B cell (primary cell): ENCODE results near the gene MRPL19. TPM values are rescaled to one million over a fixed set of nuclear protein-coding genes. Genes with fewer than 3 reads are reported as not detected.

ENCODE experiments used
- ATAC-seq: fragments of 200-7000 bp; cut with Tn5 transposase; one replicate; pipeline ENCODE4 v1.10.0; 2021; ENCODE audit warnings: low read depth, mild to moderate bottlenecking, moderate number of reproducible peaks, moderate library complexity
- CTCF ChIA-PET: fragments of 350-600 bp; sonication (Branson Sonifier 250); formaldehyde crosslinking; loops from one replicate; lab custom pipeline; 2021; ENCODE audit warnings: antibody characterized with exemption, inconsistent platforms; lab: Charles Lee
- POLR2A ChIA-PET: fragments of 350-600 bp; sonication (Branson Sonifier 250); formaldehyde crosslinking; loops from one replicate; lab custom pipeline; 2021; ENCODE audit warnings: antibody characterized with exemption; lab: Charles Lee
- DNase-seq: peaks from one replicate; pipeline ENCODE4 v3.0.0; 2013
- H2AFZ ChIP-seq: 2 replicates; pipeline ENCODE4 v1.6.1; 2012; ENCODE audit warnings: mild to moderate bottlenecking, low read depth, low read length; ENCODE audit not compliant: insufficient read depth, poor library complexity, severe bottlenecking
- H3K27ac ChIP-seq, 2 donors: 1 replicate in 1 of 2; 2 replicates in 1 of 2; pipeline ENCODE4 v1.5.1; 2012 to 2013; ENCODE audit warnings: low read length in 2 of 2, mild to moderate bottlenecking in 2 of 2, moderate library complexity in 1 of 2
- H3K27me3 ChIP-seq, 4 experiments: fragments of 200-600 bp in 1 of 4; sonication (generic) in 1 of 4; replicated peaks in 1 of 4; 1 replicate in 2 of 4; 2 replicates in 2 of 4; pipeline versions ENCODE4 v1.6.1 to v1.7.0; 2013 to 2016; ENCODE audit warnings: low read length in 3 of 4, mild to moderate bottlenecking in 2 of 4, mixed read lengths in 1 of 4, moderate library complexity in 1 of 4; ENCODE audit not compliant: insufficient read depth in 4 of 4, control insufficient read depth in 3 of 4; ENCODE audit errors: control extremely low read depth in 1 of 4
- H3K36me3 ChIP-seq, 2 experiments: replicated peaks in 1 of 2; 1 replicate in 1 of 2; 2 replicates in 1 of 2; pipeline versions ENCODE4 v1.6.1 to v1.7.1; 2013; ENCODE audit warnings: low read length in 1 of 2; ENCODE audit not compliant: insufficient read depth in 2 of 2, control insufficient read depth in 1 of 2; ENCODE audit errors: control extremely low read depth in 1 of 2, extremely low read depth in 1 of 2
- H3K4me1 ChIP-seq, 2 donors: fragments of 200-600 bp in 1 of 2; sonication (generic) in 1 of 2; 1 replicate in 1 of 2; 2 replicates in 1 of 2; pipeline versions ENCODE4 v1.5.1 to v1.6.1; 2013 to 2017; ENCODE audit warnings: low read length in 2 of 2; ENCODE audit not compliant: control insufficient read depth in 2 of 2, insufficient read depth in 2 of 2
- H3K4me2 ChIP-seq: replicated peaks from 2 replicates; pipeline ENCODE3; 2012; ENCODE audit warnings: mild to moderate bottlenecking, low read depth, low read length; ENCODE audit not compliant: poor library complexity, severe bottlenecking
- H3K4me3 ChIP-seq, 5 experiments: fragments of 200-600 bp in 1 of 5; sonication (generic) in 1 of 5; 1 replicate in 3 of 5; 2 replicates in 2 of 5; pipeline versions ENCODE4 v1.5.1 to v1.7.0; 2011 to 2016; ENCODE audit warnings: low read length in 4 of 5, mild to moderate bottlenecking in 4 of 5, low read depth in 2 of 5, control low read depth in 1 of 5, moderate library complexity in 1 of 5; ENCODE audit not compliant: insufficient read depth in 1 of 5; ENCODE audit errors: control extremely low read depth in 1 of 5, extremely low read depth in 1 of 5
- H3K79me2 ChIP-seq: fragments of 200-600 bp; sonication (generic); one replicate; pipeline ENCODE4 v1.6.0; 2016; ENCODE audit warnings: low read length; ENCODE audit not compliant: control insufficient read depth, insufficient read depth
- H3K9ac ChIP-seq: fragments of 200-600 bp; sonication (generic); 2 replicates; pipeline ENCODE4 v1.6.1; 2017; ENCODE audit warnings: mild to moderate bottlenecking, low read length, moderate library complexity
- H3K9me3 ChIP-seq, 3 donors: one replicate each; pipeline versions ENCODE4 v1.6.1 to v1.7.1; 2013; ENCODE audit warnings: low read length in 2 of 3; ENCODE audit not compliant: control insufficient read depth in 2 of 3, insufficient read depth in 1 of 3; ENCODE audit errors: control extremely low read depth in 1 of 3
- H4K20me1 ChIP-seq: 2 replicates; pipeline ENCODE4 v1.6.0; 2012; ENCODE audit warnings: mild to moderate bottlenecking, low read length; ENCODE audit not compliant: insufficient read depth, control insufficient read depth, poor library complexity, severe bottlenecking
- H3K27ac Mint-ChIP-seq: one replicate; pipeline ENCODE4 v1.8.0; 2021; ENCODE audit warnings: mixed read lengths
- H3K27me3 Mint-ChIP-seq: one replicate; pipeline ENCODE4 v1.8.0; 2021; ENCODE audit warnings: mixed read lengths
- H3K4me1 Mint-ChIP-seq: one replicate; pipeline ENCODE4 v1.8.0; 2021; ENCODE audit warnings: mixed read lengths
- H3K4me3 Mint-ChIP-seq: one replicate; pipeline ENCODE4 v1.8.0; 2021; ENCODE audit warnings: mixed read lengths
- H3K9me3 Mint-ChIP-seq: one replicate; pipeline ENCODE4 v1.8.0; 2022; ENCODE audit warnings: mixed read lengths; ENCODE audit not compliant: insufficient read depth
- CTCF ChIP-seq: fragments of 200-600 bp; IDR thresholded peaks from one replicate; pipeline ENCODE4 v1.8.0; 2022; ENCODE audit warnings: antibody characterized with exemption, mild to moderate bottlenecking
- EZH2 ChIP-seq: IDR thresholded peaks from 2 replicates; pipeline ENCODE4 v1.6.1; 2012; ENCODE audit warnings: borderline replicate concordance, low read depth, mild to moderate bottlenecking, moderate library complexity, low read length; ENCODE audit not compliant: insufficient read depth, poor library complexity, severe bottlenecking
- WGBS: methylation state at CpG from one replicate; pipeline ENCODE4 v1.1.5; 2013; ENCODE audit warnings: missing lambda C conversion rate; ENCODE audit not compliant: insufficient coverage; 5-methylcytosine and 5-hydroxymethylcytosine counted together
- intact Hi-C: fragments of 100-400 bp; cut with micrococcal nuclease; formaldehyde crosslinking; loops from one replicate; pipeline ENCODE4 v1.10.0; 2022
- polyA plus RNA-seq: library from polyadenylated mRNA; depleted of rRNA; stranded (reverse); fragments of >200 nt; gene quantifications from 2 replicates; pipeline ENCODE4 v1.2.3, GENCODE V29; 2012
- total RNA-seq, 2 donors: library from RNA; stranded (reverse); fragments of 120-200 nt in 1 of 2; gene quantifications; 1 replicate in 1 of 2; 2 replicates in 1 of 2; pipeline versions ENCODE4 v1.2.3 to v1.2.4, GENCODE V29; 2013 to 2022

The MRPL19 gene
- total and polyA plus RNA-seq, 2 donors (not counting 1 experiment from before 2014, with no cell fraction given), result 3.4 to 28.4 TPM

DNA sequence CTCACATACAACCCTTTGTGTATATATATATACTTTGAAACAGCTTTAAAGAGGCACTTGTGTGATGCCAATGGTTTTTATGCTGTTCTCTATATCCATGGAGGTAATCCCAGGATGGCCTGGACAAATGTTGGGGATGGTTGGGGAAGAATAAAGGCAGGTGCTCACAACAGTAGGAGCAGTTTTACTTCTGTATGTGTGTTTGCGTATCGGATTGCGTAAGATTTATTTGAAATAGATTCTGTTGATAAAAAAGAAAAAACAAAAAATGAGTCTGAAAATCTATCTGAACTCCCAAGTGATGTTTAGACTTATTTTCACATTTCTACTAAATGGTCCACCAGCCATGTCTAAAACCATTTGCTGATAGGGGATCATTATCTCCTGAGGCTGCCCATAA is 29.3 kb downstream of the MRPL19 start:
- Histone ChIP-seq H4K20me1 (no peaks in the 10 kb centered on the region), H3K4me1 (peaks cover 0 to 2% of the 10 kb centered on the region in 2 donors), H3K36me3 (peaks cover 0 to 27% of the 10 kb centered on the region in 2 experiments), H3K4me3 (no peak overlapping the region), H2AFZ (no peak overlapping the region), H3K79me2 (no peaks in the 10 kb centered on the region), H3K9ac (no peak overlapping the region), H3K27ac (no peak overlapping the region), H3K9me3 (no peaks in the 10 kb centered on the region), H3K4me2 (no peak overlapping the region), H3K27me3 (no peaks in the 10 kb centered on the region)
- WGBS, result no CpG with 5 or more reads among the region's 3 CpGs
- no peak for ATAC-seq
- intact Hi-C loops, result loop anchor here (5.0 kb wide), 1 partner anchor 36 kb away; the partner anchor contains the start of gene GCFC2
- POLR2A ChIA-PET, result no interaction called here
- no peak overlapping the region for H3K27ac Mint-ChIP-seq
- no peak overlapping the region for H3K4me3 Mint-ChIP-seq
- peaks cover 7% of the 10 kb centered on the region for H3K4me1 Mint-ChIP-seq
- CTCF ChIA-PET, result interaction anchor here (0.7 to 6.3 kb wide), 4 partner anchors 22 to 1278 kb away, joined by 3 to 30 read pairs (median 4); no protein-coding TSS in a partner anchor
- H3K27me3 Mint-ChIP-seq, result no peaks in the 10 kb centered on the region
- no peaks in the 10 kb centered on the region for H3K9me3 Mint-ChIP-seq
- no peak for DNase-seq
- TF ChIP-seq CTCF (no peak), EZH2 (no peak)

DNA sequence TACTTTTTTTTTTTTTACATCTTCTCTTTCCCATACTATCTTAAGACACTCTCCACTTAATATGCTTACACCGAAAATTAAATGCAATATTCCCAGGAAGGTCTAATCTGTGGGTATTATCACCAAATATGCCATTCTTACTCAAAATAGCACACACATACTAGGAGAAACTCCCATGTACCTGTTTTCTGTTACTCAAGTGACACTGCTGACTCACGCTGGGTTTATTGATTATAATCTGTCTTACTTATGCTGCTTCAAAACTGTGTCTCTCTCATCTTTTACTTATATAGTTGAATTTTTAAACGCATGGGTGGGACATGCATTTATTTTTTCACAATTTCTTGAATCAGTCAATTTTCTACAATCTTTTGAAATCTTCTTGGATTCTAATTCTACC is 29.9 kb downstream of the MRPL19 start:
- TF ChIP-seq EZH2 (no peak), CTCF (no peak)
- ATAC-seq (no peak), DNase-seq (no peak)
- H3K9me3 ChIP-seq, result no peaks in the 10 kb centered on the region
- POLR2A ChIA-PET, result no interaction called here
- H3K4me3 Mint-ChIP-seq, result no peak overlapping the region
- no peaks in the 10 kb centered on the region for H4K20me1 ChIP-seq
- no peak overlapping the region for H2AFZ ChIP-seq
- H3K4me3 ChIP-seq, result no peak overlapping the region
- peaks cover 7% of the 10 kb centered on the region for H3K4me1 Mint-ChIP-seq
- H3K27me3 ChIP-seq, result no peaks in the 10 kb centered on the region
- no peaks in the 10 kb centered on the region for H3K79me2 ChIP-seq
- H3K27ac ChIP-seq, result no peak overlapping the region
- no peak overlapping the region for H3K9ac ChIP-seq
- no peak overlapping the region for H3K27ac Mint-ChIP-seq
- peaks cover 0 to 21% of the 10 kb centered on the region in 2 experiments for H3K36me3 ChIP-seq
- CTCF ChIA-PET, result interaction anchor here (0.7 to 6.3 kb wide), 10 partner anchors 8 to 1277 kb away, joined by 3 to 30 read pairs (median 4); partner anchors contain the start of gene MRPL19
- H3K4me1 ChIP-seq, result peaks cover 0 to 2% of the 10 kb centered on the region in 2 donors
- no peak overlapping the region for H3K4me2 ChIP-seq
- H3K9me3 Mint-ChIP-seq, result no peaks in the 10 kb centered on the region
- WGBS, result no CpG with 5 or more reads among the region's 3 CpGs
- H3K27me3 Mint-ChIP-seq, result no peaks in the 10 kb centered on the region
- intact Hi-C loops, result loop anchor here (5.0 kb wide), 1 partner anchor 36 kb away; the partner anchor contains the start of gene GCFC2
